Measurements from ENCODE around the gene BSN. TPM values are rescaled to one million over a fixed set of nuclear protein-coding genes. Genes with fewer than 3 reads are reported as not detected.

The BSN gene
- polyA plus RNA-seq, 2 of the 4 experiments (the other 2 are of a cell fraction), result 0.04 to 0.08 TPM

DNA sequence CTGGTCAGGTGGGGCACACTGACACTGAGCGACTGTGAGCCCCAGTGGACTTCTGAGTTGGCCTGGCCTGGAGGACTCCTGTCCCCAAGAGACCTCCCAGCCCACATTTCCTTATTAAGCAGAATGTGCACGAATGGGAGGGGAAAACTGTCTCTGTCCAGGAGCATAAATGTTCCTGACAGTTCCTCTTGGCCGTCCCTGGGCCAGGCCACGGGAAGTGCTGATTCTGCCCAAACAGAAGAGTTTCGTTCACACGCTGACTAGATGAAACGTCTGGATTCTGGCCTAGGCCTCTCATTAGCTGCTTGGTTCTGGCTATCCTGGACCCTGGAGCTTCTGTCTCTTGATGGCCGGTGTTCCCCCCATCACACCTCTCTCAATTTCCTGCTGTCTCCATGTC is 90.4 kb downstream of the BSN start (continued):
- TF ChIP-seq, protein P1, sequence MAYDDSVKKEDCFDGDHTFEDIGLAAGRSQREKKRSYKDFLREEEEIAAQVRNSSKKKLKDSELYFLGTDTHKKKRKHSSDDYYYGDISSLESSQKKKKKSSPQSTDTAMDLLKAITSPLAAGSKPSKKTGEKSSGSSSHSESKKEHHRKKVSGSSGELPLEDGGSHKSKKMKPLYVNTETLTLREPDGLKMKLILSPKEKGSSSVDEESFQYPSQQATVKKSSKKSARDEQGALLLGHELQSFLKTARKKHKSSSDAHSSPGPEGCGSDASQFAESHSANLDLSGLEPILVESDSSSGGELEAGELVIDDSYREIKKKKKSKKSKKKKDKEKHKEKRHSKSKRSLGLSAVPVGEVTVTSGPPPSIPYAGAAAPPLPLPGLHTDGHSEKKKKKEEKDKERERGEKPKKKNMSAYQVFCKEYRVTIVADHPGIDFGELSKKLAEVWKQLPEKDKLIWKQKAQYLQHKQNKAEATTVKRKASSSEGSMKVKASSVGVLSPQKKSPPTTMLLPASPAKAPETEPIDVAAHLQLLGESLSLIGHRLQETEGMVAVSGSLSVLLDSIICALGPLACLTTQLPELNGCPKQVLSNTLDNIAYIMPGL (CRISPR knock-in tag; IDR thresholded peaks at IDR 0.05; ENCODE audit: borderline replicate concordance), result no peak
- TF ChIP-seq NFE2L2 (conservative IDR thresholded peaks at IDR 0.05; ENCODE audit: low read length) (no peak), HOXB13 (CRISPR knock-in tag; IDR thresholded peaks at IDR 0.05; ENCODE audit: low read depth) (no peak), ESRRA (IDR thresholded peaks at IDR 0.05; ENCODE audit: borderline replicate concordance, low read length) (no peak), RAD21 (conservative IDR thresholded peaks at IDR 0.05 in 1 of 2, IDR thresholded peaks at IDR 0.05 in 1 of 2) (no peak)

DNA sequence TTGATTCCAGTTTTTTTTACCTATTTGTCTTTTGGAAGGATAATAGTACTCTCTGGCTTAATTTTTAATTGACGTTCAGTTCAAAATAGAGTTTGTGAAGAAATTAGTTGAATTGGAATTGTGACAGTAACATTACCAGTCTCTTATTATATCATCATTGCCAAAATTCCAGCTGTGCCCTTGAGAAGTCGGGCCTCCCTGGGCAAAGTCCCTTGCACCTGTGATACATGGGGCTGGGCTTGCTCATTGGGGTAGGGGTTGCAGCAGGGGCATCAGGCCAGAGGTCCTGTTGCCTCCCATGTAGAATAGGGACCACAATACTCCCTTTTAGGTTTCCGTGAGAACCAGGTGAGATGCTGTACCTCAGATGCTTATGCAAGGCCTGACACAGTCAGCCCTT is 92.0 kb downstream of the BSN start:
- no peak overlapping the region for H3K4me2 ChIP-seq
- no peak overlapping the region for H3K4me3 ChIP-seq
- no peaks in the 10 kb centered on the region for H3K4me1 ChIP-seq
- DNase-seq (ENCODE audit: low read depth in 1 of 2, low spot score in 1 of 2) (no peak), ATAC-seq (no peak), FAIRE-seq (no peak)
- ChIA-PET POLR2A (no interaction called here), CTCF (interaction anchor here (2.3 kb wide), 1 partner anchor 107 kb away, joined by 6 read pairs; no protein-coding TSS in a partner anchor)
- 67% methylated on average over 3 of the region's 3 CpGs for WGBS (ENCODE audit: missing lambda C conversion rate)
- H3K9me3 ChIP-seq, result no peaks in the 10 kb centered on the region
- no peak overlapping the region for H3K27ac ChIP-seq
- TF ChIP-seq, protein P2, sequence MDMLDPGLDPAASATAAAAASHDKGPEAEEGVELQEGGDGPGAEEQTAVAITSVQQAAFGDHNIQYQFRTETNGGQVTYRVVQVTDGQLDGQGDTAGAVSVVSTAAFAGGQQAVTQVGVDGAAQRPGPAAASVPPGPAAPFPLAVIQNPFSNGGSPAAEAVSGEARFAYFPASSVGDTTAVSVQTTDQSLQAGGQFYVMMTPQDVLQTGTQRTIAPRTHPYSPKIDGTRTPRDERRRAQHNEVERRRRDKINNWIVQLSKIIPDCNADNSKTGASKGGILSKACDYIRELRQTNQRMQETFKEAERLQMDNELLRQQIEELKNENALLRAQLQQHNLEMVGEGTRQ (IDR thresholded peaks at IDR 0.05), result no peak
- TF ChIP-seq EHF (CRISPR knock-in tag; IDR thresholded peaks at IDR 0.05) (no peak), RAD21 (conservative IDR thresholded peaks at IDR 0.05 in 1 of 2, IDR thresholded peaks at IDR 0.05 in 1 of 2) (no peak), HOXB5 (CRISPR knock-in tag; IDR thresholded peaks at IDR 0.05) (no peak), EP300 (IDR thresholded peaks at IDR 0.05) (no peak), RCOR1 (IDR thresholded peaks at IDR 0.05; ENCODE audit: low read depth, low read length) (no peak), GATA3 (IDR thresholded peaks at IDR 0.05; ENCODE audit: borderline replicate concordance) (no peak), HEYL (CRISPR knock-in tag; IDR thresholded peaks at IDR 0.05) (no peak), NFE2L2 (conservative IDR thresholded peaks at IDR 0.05; ENCODE audit: low read length) (no peak), HDAC2 (IDR thresholded peaks at IDR 0.05) (no peak), JUNB (IDR thresholded peaks at IDR 0.05) (no peak), MAFK (IDR thresholded peaks at IDR 0.05; ENCODE audit: partially characterized antibody) (no peak), SMC3 (IDR thresholded peaks at IDR 0.05) (no peak), EHMT2 (IDR thresholded peaks at IDR 0.05; ENCODE audit: low read depth) (no peak), CBX8 (IDR thresholded peaks at IDR 0.05) (no peak)
- TF ChIP-seq, protein P3, sequence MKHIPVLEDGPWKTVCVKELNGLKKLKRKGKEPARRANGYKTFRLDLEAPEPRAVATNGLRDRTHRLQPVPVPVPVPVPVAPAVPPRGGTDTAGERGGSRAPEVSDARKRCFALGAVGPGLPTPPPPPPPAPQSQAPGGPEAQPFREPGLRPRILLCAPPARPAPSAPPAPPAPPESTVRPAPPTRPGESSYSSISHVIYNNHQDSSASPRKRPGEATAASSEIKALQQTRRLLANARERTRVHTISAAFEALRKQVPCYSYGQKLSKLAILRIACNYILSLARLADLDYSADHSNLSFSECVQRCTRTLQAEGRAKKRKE (CRISPR knock-in tag; IDR thresholded peaks at IDR 0.05; ENCODE audit: low read depth), result no peak
- TF ChIP-seq, protein P4, sequence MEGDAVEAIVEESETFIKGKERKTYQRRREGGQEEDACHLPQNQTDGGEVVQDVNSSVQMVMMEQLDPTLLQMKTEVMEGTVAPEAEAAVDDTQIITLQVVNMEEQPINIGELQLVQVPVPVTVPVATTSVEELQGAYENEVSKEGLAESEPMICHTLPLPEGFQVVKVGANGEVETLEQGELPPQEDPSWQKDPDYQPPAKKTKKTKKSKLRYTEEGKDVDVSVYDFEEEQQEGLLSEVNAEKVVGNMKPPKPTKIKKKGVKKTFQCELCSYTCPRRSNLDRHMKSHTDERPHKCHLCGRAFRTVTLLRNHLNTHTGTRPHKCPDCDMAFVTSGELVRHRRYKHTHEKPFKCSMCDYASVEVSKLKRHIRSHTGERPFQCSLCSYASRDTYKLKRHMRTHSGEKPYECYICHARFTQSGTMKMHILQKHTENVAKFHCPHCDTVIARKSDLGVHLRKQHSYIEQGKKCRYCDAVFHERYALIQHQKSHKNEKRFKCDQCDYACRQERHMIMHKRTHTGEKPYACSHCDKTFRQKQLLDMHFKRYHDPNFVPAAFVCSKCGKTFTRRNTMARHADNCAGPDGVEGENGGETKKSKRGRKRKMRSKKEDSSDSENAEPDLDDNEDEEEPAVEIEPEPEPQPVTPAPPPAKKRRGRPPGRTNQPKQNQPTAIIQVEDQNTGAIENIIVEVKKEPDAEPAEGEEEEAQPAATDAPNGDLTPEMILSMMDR (IDR thresholded peaks at IDR 0.05), result no peak
- TF ChIP-seq, protein P5, sequence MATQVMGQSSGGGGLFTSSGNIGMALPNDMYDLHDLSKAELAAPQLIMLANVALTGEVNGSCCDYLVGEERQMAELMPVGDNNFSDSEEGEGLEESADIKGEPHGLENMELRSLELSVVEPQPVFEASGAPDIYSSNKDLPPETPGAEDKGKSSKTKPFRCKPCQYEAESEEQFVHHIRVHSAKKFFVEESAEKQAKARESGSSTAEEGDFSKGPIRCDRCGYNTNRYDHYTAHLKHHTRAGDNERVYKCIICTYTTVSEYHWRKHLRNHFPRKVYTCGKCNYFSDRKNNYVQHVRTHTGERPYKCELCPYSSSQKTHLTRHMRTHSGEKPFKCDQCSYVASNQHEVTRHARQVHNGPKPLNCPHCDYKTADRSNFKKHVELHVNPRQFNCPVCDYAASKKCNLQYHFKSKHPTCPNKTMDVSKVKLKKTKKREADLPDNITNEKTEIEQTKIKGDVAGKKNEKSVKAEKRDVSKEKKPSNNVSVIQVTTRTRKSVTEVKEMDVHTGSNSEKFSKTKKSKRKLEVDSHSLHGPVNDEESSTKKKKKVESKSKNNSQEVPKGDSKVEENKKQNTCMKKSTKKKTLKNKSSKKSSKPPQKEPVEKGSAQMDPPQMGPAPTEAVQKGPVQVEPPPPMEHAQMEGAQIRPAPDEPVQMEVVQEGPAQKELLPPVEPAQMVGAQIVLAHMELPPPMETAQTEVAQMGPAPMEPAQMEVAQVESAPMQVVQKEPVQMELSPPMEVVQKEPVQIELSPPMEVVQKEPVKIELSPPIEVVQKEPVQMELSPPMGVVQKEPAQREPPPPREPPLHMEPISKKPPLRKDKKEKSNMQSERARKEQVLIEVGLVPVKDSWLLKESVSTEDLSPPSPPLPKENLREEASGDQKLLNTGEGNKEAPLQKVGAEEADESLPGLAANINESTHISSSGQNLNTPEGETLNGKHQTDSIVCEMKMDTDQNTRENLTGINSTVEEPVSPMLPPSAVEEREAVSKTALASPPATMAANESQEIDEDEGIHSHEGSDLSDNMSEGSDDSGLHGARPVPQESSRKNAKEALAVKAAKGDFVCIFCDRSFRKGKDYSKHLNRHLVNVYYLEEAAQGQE (IDR thresholded peaks at IDR 0.05), result no peak
